VCaP (cell line): ENCODE results near the gene QSOX1.
A peak's percentile ranks its signal among the peaks of the same experiment; 100 is the strongest.

Experiments
- H3K27ac ChIP-seq: fragments of 450-650 bp; 2 replicates; pipeline ENCODE4 v1.5.1; 2017
- TF ChIP-seq, protein P1 (sequence below): fragments of 450-650 bp; conservative IDR thresholded peaks from 2 replicates; pipeline ENCODE4 v1.5.1; 2017; ENCODE audit warnings: mild to moderate bottlenecking, moderate library complexity

The QSOX1 gene

DNA sequence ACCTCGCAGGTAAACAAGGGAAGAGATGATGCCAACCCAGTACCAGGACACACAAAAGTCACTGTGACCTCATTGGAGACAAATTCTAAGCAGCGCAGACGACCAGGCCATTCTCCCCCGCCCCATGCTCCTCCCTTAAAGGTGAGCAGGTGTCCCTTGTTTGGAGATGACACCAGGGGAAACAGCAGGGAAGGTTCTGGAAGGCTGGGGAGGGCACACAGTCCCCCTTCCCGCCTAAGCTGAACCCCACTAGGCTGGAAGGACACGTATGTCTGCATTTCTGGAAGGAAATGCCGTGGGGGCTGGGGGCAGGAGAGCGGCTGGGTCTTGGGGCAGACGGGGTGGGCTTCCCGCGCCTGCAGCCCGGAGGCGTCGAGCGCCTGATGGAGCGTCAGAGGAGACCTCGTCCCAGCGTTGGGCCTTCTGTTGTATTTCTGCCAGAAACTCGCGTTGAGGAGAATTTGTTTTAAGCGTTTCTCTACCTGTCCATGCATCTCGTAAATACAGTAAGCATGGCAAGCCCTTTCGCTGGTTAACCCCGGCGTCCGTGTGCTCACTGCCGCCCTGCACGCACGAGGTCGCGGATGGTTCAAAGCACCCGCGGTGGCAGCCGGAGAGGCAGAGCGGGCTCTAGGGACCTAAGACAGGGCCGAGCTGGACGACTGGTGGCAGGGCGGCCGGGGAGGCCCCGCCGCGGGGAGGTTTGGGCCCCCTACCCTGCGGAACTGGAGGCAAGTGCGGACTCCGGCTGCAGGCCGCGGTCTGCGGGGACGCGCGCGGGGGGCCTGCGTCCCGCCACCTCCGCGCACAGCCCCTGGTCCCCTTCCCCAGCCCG is 74.2 kb downstream of the QSOX1 start:
- peak overlapping the region; percentile 66 for H3K27ac ChIP-seq
- TF ChIP-seq, protein P1, sequence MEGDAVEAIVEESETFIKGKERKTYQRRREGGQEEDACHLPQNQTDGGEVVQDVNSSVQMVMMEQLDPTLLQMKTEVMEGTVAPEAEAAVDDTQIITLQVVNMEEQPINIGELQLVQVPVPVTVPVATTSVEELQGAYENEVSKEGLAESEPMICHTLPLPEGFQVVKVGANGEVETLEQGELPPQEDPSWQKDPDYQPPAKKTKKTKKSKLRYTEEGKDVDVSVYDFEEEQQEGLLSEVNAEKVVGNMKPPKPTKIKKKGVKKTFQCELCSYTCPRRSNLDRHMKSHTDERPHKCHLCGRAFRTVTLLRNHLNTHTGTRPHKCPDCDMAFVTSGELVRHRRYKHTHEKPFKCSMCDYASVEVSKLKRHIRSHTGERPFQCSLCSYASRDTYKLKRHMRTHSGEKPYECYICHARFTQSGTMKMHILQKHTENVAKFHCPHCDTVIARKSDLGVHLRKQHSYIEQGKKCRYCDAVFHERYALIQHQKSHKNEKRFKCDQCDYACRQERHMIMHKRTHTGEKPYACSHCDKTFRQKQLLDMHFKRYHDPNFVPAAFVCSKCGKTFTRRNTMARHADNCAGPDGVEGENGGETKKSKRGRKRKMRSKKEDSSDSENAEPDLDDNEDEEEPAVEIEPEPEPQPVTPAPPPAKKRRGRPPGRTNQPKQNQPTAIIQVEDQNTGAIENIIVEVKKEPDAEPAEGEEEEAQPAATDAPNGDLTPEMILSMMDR: no peak

DNA sequence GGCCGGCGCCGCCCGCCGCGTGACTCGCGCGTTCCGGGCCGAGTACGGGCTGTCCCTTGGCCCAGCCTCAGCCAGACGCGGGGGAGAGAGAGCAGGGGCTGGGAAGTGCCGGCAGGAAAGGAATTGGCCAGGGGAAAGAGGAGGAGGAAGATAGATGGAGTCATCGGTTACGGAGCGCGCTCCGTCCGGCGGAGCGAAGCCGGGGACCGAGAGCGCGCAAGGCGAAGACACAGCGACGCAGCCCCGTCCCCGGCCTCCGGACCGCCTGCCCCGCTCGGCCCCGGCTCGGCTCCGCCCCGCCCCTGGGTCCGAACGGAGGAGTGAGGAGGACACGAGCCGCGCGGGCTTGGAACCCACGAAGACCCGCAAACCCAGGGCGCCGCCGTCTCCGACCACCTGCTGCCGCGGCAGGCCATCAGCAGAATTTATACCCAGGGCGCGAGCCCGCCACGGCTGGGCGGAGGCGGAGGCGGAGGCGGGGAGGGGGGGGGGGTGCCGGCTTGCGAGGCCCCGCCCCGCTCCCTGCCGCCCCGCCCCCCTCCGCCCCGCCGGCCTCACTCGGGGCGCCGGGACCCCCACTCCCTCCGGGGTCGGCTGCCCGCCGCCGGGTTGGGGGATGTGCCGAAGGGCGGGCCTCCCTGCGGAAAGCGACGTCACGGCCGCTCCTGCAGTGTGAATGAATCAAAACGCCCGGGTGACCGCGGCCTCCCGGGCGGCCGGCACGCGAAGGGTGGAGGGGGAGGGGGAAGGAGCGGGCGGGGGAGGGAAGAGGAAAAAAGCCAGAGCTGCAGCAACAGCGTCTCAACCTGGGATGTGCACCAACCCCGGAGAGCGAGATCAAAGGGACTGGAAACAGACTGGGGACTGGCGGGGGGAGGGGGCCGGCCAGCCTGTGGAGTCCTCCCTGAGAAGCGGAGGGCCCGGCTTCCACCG is 75.1 kb downstream of the QSOX1 start, which contains the start of gene LHX4:
Gene LHX4 (plus strand): TSS at position 782 of the 933 bp plus-strand sequence. CDS start 266 bp downstream, outside the sequence.
- TF ChIP-seq, protein P1: no peak
- peak within 1 kb of the TSS; percentile 66 for H3K27ac ChIP-seq

DNA sequence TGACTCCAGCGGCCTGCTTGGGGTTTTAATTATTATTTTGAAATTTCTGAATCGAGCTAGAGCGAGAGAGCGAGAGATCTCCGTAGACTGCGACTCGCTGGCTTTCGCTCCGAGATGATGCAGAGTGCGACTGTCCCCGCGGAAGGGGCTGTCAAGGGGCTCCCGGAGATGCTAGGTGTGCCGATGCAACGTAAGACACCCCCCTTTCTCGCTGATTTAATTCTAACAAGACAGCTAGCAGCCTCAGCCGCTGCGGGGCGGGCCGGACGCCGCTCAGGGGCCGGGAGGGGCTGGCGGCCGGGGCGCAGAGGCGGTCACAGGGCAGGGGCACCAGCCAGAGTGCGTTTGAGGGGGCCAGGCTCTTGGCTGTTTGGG is 75.7 kb downstream of the QSOX1 start:
- TF ChIP-seq, protein P1: no peak
- peak overlapping the region; percentile 66; the same call in 1 of the 2 replicates for H3K27ac ChIP-seq

DNA sequence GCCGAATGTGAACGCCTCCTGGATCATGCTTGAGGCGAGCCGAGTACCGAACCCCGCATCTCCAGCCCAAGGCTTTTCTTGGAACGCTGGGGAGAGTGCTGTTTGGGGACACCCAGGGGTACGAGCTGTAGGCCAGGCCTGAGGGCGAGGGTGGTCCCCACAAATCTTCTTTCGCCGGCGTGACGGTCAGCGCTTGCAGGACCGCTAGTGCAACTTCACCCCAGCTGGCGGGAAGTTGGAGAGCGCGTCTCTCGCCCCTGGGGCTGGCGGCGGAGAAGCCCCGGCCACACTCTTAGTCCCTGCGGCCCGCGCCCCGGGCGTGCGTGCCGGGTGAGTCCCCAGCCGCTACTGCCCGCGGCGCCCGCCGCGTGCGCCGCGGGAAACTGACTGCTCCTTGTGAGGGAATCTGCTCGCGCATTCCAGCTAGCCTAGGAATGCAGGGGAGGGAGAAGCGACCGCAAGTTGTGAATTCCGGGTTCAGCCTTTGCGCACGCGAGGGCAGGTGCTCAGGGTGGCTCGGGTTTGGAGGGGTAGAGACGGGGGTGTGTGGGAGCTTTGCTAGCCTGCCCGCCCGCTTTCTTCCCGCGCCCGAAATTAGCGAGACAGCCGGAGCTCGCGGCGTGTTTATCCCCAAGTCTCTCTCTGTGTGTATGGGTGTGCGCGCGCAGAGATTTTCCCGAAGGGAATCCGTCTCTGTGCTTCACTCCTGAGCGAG is 76.3 kb downstream of the QSOX1 start:
- peak overlapping the region; percentile 66; the same call in 1 of the 2 replicates for H3K27ac ChIP-seq
- TF ChIP-seq, protein P1: no peak

DNA sequence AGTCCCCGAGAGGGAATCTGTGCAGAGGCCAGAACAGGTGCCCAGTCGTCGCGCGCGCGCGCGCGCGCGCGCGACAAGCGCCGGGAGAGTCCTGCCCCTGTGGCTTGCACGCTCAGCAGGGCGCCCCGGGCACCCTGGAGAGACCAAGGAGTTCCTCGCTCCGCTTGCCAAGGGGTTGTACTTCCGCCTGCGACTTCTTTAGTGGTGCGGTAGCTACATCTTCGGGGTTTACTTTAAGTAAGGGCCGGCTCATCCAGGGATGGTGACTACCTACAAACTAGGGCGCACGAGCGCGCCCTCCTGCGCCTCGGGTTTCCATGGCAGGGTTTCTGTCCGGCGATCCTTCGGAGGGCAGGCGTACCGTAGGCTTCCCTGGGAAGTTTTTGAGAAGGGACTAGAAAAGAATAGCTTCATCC is 76.8 kb downstream of the QSOX1 start:
- peak overlapping the region; percentile 66; the same call in 1 of the 2 replicates for H3K27ac ChIP-seq
- TF ChIP-seq, protein P1: peak; percentile 18; the same call in 1 of the 2 replicates

DNA sequence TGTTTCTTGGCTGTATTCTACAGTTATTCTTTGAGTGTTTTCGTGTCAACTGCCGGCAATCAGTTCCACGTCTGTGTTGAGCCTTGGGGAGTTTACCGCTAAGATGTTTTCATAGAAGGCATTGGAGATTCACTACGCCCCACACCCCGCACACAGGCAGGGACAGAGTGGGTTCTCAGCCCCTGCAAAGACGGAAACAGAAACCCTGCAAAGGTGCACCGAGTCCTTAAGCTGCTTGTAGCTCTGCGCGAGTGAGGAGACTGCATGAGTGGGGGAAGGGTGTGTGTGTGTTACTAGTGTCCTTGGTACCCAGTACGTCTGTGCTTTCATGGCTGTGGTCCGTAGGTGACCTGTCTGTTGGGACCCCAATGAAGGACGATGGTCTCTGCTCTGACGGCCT is 77.3 kb downstream of the QSOX1 start:
- H3K27ac ChIP-seq: no peak overlapping the region
- TF ChIP-seq, protein P1: no peak
